Measurements from ENCODE around the gene MKI67.
A peak's percentile ranks its signal among the peaks of the same experiment; 100 is the strongest.
"Not testable (repeated sequence)": the region's sequence is repeated elsewhere in the genome, so short reads cannot be mapped to it uniquely, and the experiment has no call there.

MKI67 gene

DNA sequence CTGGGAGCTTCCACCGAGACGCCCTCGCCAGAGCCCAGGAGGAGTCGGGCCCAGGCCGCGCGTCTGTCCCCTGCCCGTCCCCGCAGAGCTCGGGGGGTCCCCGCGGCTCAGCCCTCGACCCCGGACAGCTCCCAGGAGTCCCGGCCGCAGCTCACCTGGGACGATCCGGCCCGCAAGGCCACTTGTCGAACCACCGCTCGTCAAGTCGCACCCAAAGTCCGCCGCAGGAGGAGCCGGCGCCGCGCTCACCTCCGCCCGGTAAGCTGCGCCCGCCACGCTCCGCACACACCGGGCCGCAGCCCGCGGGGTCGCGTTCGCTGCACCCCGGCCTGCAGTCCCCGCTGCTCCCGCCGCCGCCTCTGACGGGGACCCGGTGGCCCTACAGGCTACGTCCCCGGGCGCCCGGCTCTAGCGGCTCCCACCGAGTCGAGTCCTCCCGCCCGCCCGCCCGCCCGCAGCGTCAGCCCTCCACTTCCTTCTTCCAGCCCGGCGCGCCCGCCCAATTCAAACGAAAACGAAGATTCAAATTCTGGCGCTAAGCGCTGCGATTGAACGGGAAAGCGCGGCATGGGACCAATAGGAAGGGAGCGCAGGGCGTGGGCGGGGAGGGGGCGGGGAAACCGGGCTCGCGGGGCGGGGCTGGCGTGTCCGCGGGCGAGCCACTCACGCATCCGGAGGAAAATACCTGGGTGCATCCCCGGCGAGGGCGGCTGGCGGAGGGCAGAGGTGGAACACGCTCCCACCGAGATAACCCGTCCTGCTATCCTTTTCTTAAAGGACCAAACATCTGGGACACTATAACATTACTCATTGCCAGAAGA lies at the start of gene MKI67:
Gene MKI67 (minus strand): TSS at position 480 of the 821 bp plus-strand sequence. CDS start 756 bp downstream, outside the sequence.
- Mint-ChIP-seq H3K27ac (peak within 1 kb of the TSS; percentile 87), H3K9me3 (no peaks in the 10 kb centered on the region), H3K27me3 (peaks cover 33% of the 10 kb centered on the region), H3K4me3 (peak within 1 kb of the TSS; percentile 94), H3K36me3 (ENCODE audit: low read depth) (peaks cover 40% of the 10 kb centered on the region), H3K4me1 (ENCODE audit: low read depth) (peaks cover 32% of the 10 kb centered on the region)
- DNase-seq = peak; percentile 89

DNA sequence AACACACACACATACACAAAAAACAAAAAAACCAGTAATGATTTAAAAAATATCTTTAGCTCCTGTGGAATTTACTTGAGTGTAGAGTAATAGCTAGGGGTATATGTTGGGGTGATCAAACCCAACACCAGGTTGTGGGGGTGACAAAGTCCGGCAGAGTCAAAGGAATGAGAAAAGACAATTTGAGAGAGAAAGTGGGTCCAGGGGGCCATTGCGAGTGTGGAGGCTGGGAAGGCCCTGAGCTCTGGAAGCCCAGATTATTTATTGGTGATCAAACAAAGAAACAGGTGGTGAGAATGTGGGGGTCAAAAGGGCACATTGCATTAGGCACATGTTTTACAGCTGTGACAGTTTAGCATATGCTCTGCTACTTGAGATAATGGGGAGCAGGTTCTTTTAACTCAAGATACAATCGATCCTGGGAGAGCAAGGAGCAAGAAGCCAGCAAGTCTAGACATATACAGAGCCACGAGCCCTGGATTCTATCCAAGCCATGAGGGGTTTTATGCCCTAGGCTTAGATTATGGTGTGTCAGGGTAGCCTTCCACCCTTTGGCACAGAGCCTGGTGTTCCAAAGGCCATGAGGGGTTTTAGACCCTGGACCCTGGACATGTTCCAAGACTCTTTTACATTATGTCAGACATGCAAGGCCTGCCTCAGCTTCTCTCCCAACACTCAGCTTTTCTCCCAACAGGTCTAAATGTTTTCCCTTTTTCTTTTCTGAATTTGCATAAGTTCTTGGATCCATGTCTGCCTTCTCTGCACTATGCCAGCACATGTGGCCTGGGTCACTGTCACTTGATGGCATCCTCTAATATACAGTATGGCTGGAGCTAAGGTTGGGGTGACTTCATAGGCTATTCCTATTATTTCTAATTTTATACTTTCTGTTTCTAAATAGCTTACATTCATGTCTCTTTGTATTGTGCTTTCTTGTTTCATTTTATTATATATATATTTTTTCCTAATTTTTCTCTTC lies 48.6 kb upstream of the MKI67 start:
- H3K4me3 Mint-ChIP-seq = no peak overlapping the region
- H3K9me3 Mint-ChIP-seq = peaks cover 5% of the 10 kb centered on the region
- H3K4me1 Mint-ChIP-seq (ENCODE audit: low read depth) = peaks cover 6% of the 10 kb centered on the region
- DNase-seq = no peak
- peaks cover 5% of the 10 kb centered on the region for H3K27me3 Mint-ChIP-seq
- H3K36me3 Mint-ChIP-seq (ENCODE audit: low read depth) = peaks cover 2% of the 10 kb centered on the region
- no peak overlapping the region for H3K27ac Mint-ChIP-seq

- Mint-ChIP-seq H3K4me1 (ENCODE audit: low read depth) (no peaks in the 10 kb centered on the region), H3K27me3 (peaks cover 9% of the 10 kb centered on the region), H3K4me3 (no peak overlapping the region), H3K27ac (no peak overlapping the region), H3K9me3 (peaks cover 5% of the 10 kb centered on the region), H3K36me3 (ENCODE audit: low read depth) (peaks cover 2% of the 10 kb centered on the region)
- DNase-seq = no peak
These were observed 47.2 kb upstream of the MKI67 start for GRCh38 chr10:128173386-128173785.

DNA sequence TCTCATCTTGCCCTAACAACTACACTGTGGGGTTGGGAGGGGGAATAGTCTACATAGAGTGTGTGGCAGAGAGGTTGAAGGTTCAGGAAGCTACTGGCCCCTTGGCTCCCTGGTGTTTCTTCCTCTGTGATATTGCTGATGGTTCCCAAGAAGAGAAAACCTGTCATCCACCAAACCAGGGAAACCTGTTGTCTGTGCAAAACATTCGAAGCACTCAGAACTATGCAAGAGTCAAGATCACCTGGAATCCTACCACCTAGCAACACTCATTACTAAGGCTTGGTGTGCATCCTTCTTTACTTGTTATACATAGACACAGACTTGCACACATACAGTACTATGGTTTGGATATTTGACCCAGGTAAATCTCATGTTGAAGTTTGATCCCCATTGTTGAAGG lies 46.5 kb upstream of the MKI67 start:
- Mint-ChIP-seq H3K27me3 (peaks cover 9% of the 10 kb centered on the region), H3K9me3 (peaks cover 5% of the 10 kb centered on the region), H3K4me3 (no peak overlapping the region), H3K4me1 (ENCODE audit: low read depth) (no peaks in the 10 kb centered on the region), H3K27ac (no peak overlapping the region), H3K36me3 (ENCODE audit: low read depth) (peaks cover 2% of the 10 kb centered on the region)
- DNase-seq = no peak

DNA sequence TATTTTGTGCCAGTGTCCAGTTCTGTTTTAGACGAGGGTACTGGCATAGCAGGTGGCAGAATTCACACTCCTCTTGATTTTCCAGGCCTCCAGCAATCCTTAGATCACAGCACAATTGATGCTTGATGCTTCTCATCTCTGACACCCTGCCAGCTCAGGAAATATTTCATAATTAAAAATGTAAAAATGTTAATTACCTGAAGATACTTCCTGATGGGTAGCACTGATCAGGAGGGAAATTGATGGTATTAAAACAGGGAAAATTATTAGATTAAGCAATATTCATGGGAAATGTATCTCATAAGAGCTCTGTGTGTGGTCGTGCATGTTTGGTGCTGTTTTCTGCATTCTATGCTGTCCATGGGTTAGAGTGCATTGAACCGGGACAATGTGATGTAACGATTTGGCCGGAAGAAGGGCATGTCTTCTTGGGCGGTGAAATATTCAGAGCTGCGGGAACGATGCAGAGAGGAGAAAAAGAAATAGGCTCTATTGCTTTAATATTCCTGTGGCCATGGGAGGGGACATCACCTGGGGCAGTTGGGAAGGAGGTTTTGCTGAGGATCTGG lies 43.7 kb upstream of the MKI67 start:
- Mint-ChIP-seq H3K36me3 (ENCODE audit: low read depth) (peaks cover 2% of the 10 kb centered on the region), H3K4me1 (ENCODE audit: low read depth) (no peaks in the 10 kb centered on the region), H3K27me3 (peaks cover 9% of the 10 kb centered on the region), H3K27ac (no peak overlapping the region), H3K9me3 (peaks cover 5% of the 10 kb centered on the region), H3K4me3 (no peak overlapping the region)
- DNase-seq = no peak

GRCh38 chr10:128167926-128168520 lies 41.8 kb upstream of the MKI67 start:
- Mint-ChIP-seq H3K27ac (no peak overlapping the region), H3K9me3 (no peaks in the 10 kb centered on the region), H3K27me3 (peaks cover 9% of the 10 kb centered on the region)

DNA sequence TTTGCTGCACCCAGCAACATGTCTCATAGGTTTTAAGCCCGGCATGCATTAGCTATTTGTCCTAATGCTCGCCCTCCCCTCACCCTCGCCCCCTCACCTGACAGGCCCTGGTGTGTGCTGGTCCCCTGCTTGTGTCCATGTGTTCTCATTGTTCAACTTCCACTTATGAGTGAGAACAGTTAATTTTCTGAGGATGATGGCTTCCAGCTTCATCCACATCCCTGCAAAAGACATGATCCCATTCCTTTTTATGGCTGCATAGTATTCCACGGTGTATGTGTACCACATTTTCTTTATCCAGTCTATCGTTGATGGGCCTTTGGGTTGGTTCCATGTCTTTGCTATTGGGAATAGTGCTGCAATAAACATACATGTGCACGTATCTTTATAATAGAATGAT lies 40.9 kb upstream of the MKI67 start:
- H3K4me1 Mint-ChIP-seq (ENCODE audit: low read depth) = not testable (repeated sequence)

More at GRCh38 chr10:128167926-128168520, 41.8 kb upstream of the MKI67 start:
- no peaks in the 10 kb centered on the region for H3K36me3 Mint-ChIP-seq (ENCODE audit: low read depth)
- no peaks in the 10 kb centered on the region for H3K4me1 Mint-ChIP-seq (ENCODE audit: low read depth)
- no peak overlapping the region for H3K4me3 Mint-ChIP-seq
- DNase-seq = no peak

GRCh38 chr10:128166151-128166550 lies 39.9 kb upstream of the MKI67 start:
- Mint-ChIP-seq H3K4me1 (ENCODE audit: low read depth) (peaks cover under 1% of the 10 kb centered on the region), H3K27ac (no peak overlapping the region), H3K27me3 (peaks cover 9% of the 10 kb centered on the region), H3K36me3 (ENCODE audit: low read depth) (no peaks in the 10 kb centered on the region), H3K4me3 (no peak overlapping the region), H3K9me3 (no peaks in the 10 kb centered on the region)
- DNase-seq = no peak

More for the DNA sequence above, 40.9 kb upstream of the MKI67 start:
- DNase-seq; H3K36me3 Mint-ChIP-seq (ENCODE audit: low read depth); H3K9me3 Mint-ChIP-seq; H3K4me3 Mint-ChIP-seq; H3K27me3 Mint-ChIP-seq; H3K27ac Mint-ChIP-seq: not testable (repeated sequence)

- H3K4me1 Mint-ChIP-seq (ENCODE audit: low read depth) = peaks cover 4% of the 10 kb centered on the region
- H3K27ac Mint-ChIP-seq = no peak overlapping the region
- no peak for DNase-seq
- H3K27me3 Mint-ChIP-seq = peaks cover 9% of the 10 kb centered on the region
- no peak overlapping the region for H3K4me3 Mint-ChIP-seq
- no peaks in the 10 kb centered on the region for H3K9me3 Mint-ChIP-seq
- no peaks in the 10 kb centered on the region for H3K36me3 Mint-ChIP-seq (ENCODE audit: low read depth)
These were observed 39.3 kb upstream of the MKI67 start for GRCh38 chr10:128165536-128165935.

DNA sequence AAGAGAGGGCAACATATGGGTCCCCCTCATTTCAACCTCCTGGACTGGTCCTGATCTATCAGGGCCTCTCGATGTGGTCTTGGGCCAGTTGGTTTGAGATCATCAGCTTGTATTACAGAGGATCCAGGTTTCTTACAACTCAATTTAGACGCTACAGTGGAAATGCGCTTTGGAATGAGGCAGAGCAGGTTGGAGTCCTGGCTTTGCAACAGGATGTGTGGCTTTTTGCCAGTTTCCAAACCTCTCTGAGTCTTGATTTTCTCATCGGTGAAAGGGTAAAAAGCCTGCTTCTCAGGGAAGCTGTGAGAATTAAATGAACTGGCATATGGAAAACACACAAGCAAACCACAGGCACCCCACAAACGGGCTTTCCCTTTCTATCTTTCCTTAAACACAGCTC lies 37.5 kb upstream of the MKI67 start:
- Mint-ChIP-seq H3K36me3 (ENCODE audit: low read depth) (no peaks in the 10 kb centered on the region), H3K9me3 (no peaks in the 10 kb centered on the region), H3K4me1 (ENCODE audit: low read depth) (peaks cover 6% of the 10 kb centered on the region), H3K27me3 (peaks cover under 1% of the 10 kb centered on the region), H3K27ac (no peak overlapping the region), H3K4me3 (no peak overlapping the region)
- no peak for DNase-seq

DNA sequence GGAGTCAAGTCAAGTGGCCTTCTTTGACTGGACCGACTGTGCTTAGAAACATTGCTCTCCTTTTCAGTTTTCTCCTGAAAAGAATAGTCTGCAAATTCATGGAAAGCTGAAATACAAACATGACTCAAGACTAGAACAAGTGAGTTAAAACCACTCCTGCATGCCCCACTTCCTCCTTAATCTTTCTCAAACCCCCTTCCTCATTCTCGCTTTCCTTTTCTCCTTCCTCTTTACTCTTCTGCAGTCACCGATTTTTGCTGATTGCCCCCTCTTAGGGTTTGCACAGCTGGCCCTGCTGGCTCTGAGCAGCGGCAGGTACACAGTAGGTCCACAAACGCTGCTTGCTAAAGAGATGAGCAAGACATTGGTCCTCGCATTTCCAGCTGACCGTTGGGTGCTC lies 34.8 kb upstream of the MKI67 start:
- no peak overlapping the region for H3K27ac Mint-ChIP-seq
- peaks cover 6% of the 10 kb centered on the region for H3K4me1 Mint-ChIP-seq (ENCODE audit: low read depth)
- H3K36me3 Mint-ChIP-seq (ENCODE audit: low read depth) = no peaks in the 10 kb centered on the region
- H3K4me3 Mint-ChIP-seq = no peak overlapping the region
- no peak for DNase-seq
- H3K9me3 Mint-ChIP-seq = no peaks in the 10 kb centered on the region
- no peaks in the 10 kb centered on the region for H3K27me3 Mint-ChIP-seq

DNA sequence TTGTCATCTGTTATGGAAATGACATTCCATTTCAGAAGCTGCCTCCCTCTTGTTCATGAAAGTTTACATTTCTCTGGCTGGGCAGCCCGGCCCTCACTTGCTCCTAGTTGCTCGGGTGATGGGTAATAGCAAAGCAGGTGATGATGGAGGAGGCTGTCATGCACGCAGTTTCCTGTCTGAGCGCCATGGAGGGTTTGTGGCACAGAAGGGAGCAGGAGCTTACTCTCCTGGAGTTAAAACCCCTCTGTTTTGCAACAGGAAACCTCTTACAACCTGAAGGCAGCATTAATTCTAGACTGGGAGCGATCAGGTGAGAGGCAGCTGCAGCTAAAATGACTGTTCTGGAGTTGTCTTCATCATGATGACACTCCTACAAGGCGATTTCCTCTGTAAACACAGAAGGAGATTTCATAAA lies 34.1 kb upstream of the MKI67 start:
- no peak for DNase-seq
- no peak overlapping the region for H3K27ac Mint-ChIP-seq
- H3K36me3 Mint-ChIP-seq (ENCODE audit: low read depth) = no peaks in the 10 kb centered on the region
- H3K9me3 Mint-ChIP-seq = no peaks in the 10 kb centered on the region
- no peak overlapping the region for H3K4me3 Mint-ChIP-seq
- H3K4me1 Mint-ChIP-seq (ENCODE audit: low read depth) = peaks cover 6% of the 10 kb centered on the region
- H3K27me3 Mint-ChIP-seq = peaks cover 3% of the 10 kb centered on the region

DNA sequence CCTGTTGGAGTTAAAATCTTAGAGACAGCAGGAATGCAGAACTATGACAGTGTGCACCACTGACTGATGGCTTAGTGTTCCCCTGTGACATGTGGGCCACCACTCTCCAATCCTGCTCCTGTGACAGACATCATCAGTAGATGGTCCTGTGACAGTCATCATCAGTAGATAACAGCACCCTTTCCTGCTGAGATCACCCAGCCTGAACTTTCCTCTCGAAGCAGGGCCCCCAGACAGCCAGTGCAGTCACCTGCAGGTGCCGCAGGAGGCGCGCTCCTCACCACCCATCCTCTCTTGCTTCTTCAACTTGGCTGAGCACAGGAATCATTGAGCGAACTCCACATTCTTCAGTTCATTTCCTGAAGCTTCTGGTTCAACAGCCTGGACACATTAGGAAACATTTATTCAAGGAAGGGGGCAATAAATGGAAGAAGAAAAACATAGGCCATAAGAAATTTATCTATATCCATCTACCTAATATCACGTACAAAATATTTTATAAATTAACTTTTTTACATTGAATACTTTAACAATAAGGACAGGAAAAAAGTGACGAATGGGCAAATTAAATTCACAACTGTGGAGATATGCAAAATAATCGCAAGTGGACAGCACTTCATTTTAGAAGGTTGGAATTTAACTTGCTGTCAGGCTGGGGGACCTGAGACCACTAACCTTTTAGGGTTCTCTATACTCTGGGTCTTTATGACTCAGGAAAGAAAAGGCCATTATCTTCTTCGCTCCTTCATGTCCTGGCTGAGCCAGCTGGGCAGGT lies 32.0 kb upstream of the MKI67 start:
- Mint-ChIP-seq H3K27me3 (peaks cover 3% of the 10 kb centered on the region), H3K4me1 (ENCODE audit: low read depth) (peaks cover 6% of the 10 kb centered on the region), H3K9me3 (no peaks in the 10 kb centered on the region), H3K4me3 (no peak overlapping the region), H3K36me3 (ENCODE audit: low read depth) (no peaks in the 10 kb centered on the region), H3K27ac (no peak overlapping the region)
- DNase-seq = no peak
